ENCODE measurements around the gene AOC2.
"Not testable (repeated sequence)": the region's sequence is repeated elsewhere in the genome, so short reads cannot be mapped to it uniquely, and the experiment has no call there.

- TF ChIP-seq, protein P1, sequence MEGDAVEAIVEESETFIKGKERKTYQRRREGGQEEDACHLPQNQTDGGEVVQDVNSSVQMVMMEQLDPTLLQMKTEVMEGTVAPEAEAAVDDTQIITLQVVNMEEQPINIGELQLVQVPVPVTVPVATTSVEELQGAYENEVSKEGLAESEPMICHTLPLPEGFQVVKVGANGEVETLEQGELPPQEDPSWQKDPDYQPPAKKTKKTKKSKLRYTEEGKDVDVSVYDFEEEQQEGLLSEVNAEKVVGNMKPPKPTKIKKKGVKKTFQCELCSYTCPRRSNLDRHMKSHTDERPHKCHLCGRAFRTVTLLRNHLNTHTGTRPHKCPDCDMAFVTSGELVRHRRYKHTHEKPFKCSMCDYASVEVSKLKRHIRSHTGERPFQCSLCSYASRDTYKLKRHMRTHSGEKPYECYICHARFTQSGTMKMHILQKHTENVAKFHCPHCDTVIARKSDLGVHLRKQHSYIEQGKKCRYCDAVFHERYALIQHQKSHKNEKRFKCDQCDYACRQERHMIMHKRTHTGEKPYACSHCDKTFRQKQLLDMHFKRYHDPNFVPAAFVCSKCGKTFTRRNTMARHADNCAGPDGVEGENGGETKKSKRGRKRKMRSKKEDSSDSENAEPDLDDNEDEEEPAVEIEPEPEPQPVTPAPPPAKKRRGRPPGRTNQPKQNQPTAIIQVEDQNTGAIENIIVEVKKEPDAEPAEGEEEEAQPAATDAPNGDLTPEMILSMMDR (conservative IDR thresholded peaks at IDR 0.05; ENCODE audit: low read length), result not testable (repeated sequence)
- TF ChIP-seq EZH2phosphoT487 (IDR thresholded peaks at IDR 0.05; ENCODE audit: borderline replicate concordance), result not testable (repeated sequence)
Measured at GRCh38 chr17:42873932-42874695, 29.7 kb downstream of the AOC2 start.
